Measurements from ENCODE around the gene CXCL16.

DNA sequence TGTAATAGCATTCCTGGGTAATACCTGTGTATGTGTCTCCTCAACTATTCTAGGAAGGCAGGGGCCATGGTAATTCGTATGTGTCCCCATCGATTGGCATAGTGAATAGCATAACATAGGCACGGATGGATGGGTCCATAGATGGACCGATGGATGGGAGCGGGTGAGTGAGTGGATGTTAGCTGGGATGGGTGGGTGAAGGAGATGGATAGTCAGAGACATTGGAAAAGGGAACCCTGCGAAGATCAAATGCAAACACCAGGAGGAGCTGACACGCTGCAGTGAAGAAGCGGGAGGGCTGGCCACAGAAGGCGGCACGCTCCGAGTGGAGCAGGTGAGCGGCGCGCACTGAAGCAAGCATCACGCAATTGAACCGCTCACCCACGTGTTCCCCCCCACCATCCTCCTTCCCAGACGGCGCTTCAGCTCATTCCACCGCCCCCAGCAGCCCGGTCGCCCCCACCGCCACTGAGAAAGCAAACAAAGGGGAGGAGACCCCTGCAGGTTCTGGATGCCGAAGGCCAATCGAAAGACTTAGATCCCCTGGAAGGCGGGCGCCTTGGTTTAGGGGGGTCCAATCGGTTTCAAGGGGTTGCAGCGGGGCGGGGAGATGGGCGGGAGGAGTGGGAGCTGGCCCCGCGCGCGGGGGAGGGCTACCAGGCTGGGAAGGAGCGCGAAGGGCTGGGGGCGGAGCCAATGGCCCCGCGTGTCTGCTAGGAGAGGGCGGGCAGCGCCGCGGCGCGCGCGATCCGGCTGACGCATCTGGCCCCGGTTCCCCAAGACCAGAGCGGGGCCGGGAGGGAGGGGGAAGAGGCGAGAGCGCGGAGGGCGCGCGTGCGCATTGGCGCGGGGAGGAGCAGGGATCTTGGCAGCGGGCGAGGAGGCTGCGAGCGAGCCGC lies 29.7 kb downstream of the CXCL16 start, which contains the start of gene ARRB2:
- TF ChIP-seq ZFP3 (CRISPR knock-in tag; IDR thresholded peaks at IDR 0.05) (no peak), ZNF70 (CRISPR knock-in tag; IDR thresholded peaks at IDR 0.05) (no peak)
- TF ChIP-seq, protein P1, sequence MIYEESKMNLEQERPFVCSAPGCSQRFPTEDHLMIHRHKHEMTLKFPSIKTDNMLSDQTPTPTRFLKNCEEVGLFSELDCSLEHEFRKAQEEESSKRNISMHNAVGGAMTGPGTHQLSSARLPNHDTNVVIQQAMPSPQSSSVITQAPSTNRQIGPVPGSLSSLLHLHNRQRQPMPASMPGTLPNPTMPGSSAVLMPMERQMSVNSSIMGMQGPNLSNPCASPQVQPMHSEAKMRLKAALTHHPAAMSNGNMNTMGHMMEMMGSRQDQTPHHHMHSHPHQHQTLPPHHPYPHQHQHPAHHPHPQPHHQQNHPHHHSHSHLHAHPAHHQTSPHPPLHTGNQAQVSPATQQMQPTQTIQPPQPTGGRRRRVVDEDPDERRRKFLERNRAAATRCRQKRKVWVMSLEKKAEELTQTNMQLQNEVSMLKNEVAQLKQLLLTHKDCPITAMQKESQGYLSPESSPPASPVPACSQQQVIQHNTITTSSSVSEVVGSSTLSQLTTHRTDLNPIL (CRISPR knock-in tag; IDR thresholded peaks at IDR 0.05; ENCODE audit: low read depth) = no peak
- TF ChIP-seq, protein P2, sequence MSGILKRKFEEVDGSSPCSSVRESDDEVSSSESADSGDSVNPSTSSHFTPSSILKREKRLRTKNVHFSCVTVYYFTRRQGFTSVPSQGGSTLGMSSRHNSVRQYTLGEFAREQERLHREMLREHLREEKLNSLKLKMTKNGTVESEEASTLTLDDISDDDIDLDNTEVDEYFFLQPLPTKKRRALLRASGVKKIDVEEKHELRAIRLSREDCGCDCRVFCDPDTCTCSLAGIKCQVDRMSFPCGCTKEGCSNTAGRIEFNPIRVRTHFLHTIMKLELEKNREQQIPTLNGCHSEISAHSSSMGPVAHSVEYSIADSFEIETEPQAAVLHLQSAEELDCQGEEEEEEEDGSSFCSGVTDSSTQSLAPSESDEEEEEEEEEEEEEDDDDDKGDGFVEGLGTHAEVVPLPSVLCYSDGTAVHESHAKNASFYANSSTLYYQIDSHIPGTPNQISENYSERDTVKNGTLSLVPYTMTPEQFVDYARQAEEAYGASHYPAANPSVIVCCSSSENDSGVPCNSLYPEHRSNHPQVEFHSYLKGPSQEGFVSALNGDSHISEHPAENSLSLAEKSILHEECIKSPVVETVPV (CRISPR knock-in tag; IDR thresholded peaks at IDR 0.05) = no peak

Data from SK-N-SH treated with all-trans-retinoic acid at 6 μM for 48 hours (cell line).